MV-4-11 (cell line): ENCODE results near the gene NID1.
"Not testable (repeated sequence)": the region's sequence is repeated elsewhere in the genome, so short reads cannot be mapped to it uniquely, and the experiment has no call there.

Source experiments
- DNase-seq: peaks from one replicate; lab custom pipeline; 2025; lab: John Stamatoyannopoulos, UW

NID1 gene

DNA sequence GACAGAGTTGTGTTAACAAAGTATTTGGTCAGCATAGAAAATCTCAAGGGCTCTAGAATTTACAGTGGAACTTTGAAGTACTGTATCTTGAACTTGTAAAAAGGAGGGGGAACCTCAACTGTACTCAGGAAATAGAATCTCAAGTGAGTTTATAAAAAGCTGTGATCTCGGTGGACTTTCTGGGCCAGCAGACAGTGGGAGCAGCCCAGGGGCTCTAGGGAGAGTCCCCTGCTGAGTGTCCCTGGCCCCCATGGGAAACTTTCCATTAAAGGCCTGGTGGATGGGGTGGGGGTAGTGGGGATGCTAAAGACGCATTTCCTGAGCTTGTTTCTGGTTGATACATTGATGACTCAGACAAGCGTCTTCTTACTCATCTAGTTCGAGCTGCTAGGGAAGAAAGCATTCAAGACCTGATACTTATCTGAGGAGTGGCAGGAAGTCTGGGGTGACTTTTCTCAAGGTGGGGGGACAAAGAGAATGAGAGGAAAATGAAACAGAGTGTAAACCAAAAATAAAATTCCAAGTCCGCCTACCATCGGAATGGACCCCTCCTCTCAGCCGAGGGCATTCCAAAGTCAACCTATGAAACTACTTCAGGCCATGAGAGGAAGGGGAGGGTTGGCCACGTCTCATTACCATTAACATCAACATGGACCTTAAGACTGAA is 65.5 kb downstream of the NID1 start:
- peak; percentile 70 for DNase-seq

DNA sequence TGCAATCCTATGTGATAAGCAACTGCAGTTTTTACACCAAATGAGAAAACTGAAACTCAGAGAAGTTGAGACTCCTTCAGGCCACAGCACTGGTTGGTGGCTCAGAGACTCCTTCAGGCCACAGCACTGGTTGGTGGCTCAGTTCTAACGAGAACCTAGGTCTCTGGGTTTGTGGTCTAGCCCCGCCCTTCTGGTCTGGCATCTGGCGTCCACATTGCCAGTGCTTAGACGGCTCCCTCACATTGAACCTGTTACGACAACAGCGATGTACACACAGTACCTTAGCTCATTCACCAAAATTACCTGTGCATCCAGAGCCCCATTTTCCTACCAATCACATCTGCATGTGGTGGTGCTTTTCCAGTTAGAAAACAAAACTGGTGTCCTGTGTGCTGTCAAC is 66.1 kb downstream of the NID1 start:
- peak; percentile 43 for DNase-seq

DNA sequence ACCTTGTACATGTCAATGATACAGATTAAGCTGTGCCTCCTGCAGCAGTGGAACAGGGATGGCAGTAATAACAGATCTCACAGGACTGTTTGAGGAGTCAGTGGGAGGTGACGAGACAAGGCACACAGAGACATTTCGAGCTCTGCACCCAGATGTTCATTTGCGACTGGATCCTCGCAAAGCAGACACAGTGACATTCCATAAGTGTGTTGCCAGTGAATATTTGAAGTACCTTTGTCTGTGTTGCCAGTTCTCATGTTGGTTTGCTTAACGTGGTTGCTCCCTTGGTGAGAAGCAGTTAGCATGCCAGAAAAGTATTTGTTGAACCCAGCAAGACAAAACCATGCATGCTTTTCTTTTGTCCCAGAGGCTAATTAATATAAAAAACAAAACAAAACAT is 67.0 kb downstream of the NID1 start:
- no peak for DNase-seq

DNA sequence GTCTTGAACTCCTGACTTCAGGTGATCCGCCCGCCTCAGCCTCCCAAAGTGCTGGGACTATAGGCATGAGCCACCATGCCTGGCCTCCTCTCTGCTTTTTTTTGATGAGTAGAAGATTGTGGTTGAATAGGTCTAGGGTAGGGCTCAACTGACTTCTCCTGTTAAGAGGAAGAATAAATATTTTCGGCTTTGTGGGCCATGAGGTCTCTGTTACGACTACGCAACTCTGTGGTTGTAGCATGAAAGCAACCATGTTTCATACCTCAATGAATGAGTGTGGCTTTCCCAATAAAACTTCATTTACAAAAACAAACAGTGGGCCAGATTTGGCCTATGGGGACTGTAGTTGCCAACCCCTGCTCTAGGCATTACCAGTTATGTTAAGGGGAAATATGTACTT is 67.8 kb downstream of the NID1 start:
- DNase-seq, result peak; percentile 95

DNA sequence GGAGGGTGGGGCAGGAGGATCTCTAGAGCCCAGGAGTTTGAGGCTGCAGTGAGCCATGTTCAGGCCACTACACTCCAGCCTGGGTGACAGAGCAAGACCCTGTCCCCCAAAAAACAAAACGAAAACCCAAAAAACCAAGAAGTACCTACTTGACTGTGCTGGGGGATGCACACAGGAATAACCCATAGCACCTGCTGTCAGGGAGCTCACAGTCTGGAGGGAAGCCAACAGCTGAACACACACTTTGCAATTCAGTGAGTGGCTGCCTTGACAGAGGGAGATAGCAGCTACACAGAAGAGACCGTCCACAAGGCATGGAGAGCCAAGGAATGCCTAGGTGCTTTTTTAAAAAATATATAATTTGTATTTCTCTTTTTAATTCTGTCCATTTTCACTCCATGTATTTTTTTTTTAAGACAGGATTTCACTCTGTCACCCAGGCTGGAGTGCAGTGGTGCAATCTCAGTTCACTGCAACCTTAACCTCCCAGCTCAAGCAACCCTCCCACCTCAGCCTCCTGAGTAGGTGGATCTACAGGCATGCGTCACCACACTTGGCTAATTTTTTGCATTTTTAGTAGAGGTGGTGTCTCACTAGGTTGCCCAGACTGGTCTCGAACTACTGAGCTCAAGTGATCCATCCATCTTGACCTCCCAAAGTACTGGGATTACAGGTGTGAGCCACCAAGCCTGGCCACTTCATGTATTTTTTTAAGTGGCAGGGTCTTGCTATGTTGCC is 68.7 kb downstream of the NID1 start:
- no peak for DNase-seq

DNA sequence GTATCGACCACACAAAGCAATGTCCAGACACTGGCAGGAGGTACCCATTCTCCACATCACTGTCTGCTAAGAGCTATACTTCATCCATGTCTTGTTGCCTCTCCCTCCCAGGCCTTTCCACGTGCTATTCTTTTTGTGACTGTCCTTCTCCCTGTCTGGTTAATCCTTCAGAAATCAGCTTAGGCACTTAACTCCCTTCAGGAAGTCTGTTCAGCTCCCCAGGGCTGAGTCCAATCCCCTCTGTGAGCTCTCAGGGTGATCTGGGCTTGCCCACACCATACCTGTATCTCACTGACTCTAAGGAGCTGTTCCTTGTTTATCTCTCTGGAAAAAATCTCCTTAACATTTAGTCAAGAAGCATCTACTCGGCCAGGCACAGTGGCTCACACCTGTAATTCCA is 69.4 kb downstream of the NID1 start:
- no peak for DNase-seq

DNA sequence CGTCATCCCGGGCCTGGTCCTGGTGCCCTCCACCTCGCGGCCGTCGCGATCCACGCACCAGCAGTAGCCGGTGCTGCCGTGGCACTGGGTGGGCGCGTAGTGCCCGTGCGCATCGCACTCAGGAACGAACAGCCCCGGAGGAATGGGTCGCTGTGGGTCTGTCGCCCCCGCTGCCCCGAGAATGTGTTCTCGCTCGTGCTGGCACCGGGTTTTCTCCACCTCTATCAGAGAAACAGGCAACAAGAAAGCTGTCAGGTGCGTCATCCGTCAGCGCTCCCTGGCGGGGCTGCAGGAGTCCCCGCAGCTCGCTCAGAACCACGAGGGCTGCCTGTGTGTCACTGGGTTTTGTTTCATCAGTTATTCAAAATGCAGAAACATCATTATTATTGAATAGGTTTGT is 71.2 kb downstream of the NID1 start:
- DNase-seq, result no peak

DNA sequence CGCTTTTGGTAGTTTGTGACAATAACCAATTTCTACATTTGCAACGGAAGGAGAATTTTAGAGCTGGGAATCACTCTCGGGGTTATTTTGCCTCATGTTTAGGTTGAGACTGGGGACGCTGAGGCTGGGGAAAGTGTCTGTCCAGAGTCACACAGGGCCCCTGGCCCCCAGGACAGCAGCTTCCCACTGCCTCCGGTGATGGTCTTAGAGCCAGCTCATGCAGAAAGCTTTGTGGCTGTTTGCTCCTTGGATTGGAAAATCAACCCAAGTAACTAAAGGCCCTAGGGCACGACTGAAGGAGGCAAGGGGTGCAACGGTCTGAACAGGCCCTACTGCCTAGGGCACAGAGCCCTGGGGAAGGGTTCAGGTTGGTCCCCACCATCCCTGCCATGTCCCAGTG is 72.0 kb downstream of the NID1 start:
- no peak for DNase-seq

DNA sequence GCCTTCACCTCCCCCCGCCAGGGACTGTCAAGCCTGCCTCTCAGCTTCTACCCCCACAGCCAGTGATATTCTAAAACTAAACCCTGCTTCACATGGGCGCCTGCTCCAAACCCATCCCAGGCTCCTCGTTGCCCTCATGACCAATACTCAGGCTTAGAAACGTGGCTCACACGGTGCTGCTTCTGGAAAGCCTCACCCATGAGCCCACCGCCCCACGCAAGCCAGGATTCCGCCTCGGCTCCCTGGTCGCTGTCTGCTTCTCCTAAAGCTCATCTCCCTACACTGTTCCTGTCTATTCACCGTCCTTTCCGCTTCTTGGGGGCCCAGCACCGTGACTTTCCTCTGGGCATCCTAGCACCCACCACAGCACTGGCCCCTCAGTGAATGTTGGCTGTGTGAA is 72.5 kb downstream of the NID1 start:
- no peak for DNase-seq

DNA sequence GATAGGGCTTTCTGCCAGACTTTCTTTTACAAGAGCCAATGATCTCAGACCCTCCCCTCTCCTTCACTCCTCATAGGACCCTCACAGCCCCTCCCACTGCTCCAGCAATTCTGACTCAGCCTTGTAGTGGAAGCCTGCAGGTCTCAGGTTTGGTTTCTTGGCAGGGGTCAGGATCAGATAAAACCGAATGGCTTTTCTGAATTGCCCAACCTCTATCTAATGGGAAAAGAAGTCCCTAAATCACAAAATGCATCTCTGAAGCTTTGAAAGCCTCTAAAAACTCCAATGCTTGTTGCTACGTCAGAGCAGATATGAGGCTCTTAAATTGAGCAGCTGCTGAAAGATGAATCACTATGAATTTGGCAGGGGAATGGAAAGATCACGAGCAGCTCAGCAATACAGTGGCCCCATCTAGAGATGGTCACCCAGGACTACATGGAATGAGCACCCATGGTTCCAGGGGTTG is 74.5 kb downstream of the NID1 start:
- DNase-seq, result no peak

DNA sequence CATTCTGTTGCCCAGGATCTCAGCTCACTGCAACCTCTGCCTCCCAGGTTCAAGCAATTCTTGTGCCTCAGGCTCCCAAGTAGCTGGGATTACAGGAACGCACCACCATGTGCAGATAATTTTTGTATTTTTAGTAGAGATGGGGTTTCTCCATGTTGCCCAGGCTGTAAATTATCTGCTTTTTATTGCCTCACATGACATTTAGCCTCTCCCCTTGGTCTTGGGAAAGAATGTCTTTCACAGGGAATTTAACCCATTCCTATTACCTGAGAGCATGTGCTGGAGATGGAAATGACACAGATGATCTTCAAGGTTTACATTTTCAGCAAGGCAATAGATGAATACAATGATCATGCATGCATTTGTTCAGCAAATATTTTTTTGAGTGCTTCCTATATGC is 75.8 kb downstream of the NID1 start:
- no peak for DNase-seq

DNA sequence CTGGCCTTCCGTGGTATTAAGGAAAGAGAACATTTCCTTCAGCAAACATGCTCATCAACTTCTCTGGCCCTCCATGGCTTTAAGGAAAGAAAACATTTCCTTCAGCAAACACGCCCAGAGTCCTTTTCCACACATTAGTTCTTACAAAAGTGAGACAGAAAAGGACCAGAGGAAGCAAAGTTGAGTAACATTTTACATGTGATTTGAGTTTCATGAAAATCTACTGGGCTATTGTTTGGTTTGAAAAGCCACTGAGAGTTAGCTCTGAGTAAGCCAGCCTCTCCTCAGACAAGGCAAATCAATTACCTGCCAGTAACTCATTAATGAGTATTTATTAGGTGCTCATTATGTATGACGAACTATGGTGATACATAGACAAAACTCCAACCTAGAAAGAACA is 78.0 kb downstream of the NID1 start:
- DNase-seq, result peak; percentile 23

DNA sequence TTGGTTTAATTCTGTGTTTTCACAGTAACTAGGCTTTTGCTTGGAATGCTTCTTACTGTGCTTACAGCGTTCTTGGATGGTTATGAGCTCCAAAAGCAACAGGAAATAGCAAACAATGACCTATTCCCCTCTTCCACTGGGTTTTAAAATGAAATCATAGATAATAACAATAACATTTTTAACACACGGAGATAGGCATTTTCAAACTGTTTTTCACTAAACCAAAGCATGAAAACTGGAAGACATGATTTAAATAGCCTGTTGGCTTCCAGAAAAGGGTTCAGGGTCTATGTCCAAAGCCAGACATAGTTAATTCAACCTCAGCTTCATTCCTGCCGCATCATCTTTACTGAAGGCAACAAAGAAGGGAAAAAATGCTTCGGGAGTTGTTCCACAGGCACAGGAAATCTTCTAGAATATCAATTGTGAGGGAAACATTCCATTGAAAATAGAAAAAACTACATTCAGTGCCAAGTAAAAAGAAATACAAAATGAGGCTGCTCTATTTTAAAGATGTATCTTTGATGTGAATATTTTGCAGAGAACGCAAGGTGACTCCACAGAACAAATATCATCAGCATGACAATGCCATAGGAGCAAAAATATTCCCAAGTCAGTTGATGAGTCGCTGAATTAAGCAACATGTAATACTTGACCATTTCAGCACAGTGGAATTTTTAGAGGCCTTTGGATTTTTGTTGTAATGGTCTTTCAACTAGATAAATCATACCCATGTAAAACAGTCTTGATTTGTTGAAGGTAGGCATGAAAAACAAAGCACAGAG is 80.7 kb downstream of the NID1 start:
- DNase-seq, result no peak

DNA sequence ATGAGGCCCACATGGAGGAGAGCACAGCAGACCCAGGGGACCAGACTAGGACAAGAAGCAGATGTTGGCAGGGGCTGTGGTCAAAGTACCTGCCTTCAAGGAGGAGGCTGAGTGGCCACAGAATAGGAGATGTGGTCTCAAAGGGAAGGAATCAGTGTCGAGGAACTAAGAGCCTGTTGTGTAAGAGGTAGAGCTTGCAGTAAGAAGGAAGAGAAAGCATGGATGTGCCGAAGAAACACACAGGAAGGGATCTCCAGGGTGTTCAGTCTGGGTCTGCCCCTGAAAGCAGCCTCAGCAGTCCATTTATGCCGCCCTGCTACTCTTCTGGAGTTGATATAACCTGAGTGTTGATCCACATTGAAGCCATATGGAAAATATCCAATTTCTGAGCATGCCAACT is 83.9 kb downstream of the NID1 start:
- DNase-seq, result peak; percentile 85

DNA sequence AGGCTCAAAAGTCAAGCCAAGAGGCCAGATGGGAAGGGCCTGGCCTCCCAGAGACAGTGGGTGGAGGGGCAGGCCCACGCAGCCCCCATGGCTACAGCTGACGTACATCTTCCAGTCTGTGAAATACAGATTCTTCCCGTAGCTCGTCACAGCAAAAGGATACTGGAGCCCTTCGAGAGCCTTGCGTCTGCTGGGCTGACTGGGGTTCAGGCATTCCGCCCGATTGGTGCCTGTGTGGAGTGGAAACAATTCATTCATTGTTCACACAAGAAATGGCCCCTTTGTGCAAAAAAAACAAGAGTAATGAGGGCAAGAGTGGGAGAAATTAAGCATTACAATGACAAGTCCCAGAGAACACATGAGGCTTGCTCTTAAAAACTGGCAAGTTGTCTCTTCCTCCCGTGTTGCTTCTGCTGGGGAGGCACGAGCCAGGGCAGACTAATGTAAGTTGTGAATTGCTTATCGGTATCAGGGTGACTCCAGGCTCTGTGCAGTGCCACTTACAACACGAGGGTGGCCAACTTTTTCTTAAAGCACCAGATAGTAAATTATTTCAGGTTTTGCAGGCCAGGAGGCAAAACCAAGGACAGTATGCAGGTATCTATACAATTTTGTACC is 85.1 kb downstream of the NID1 start:
- no peak for DNase-seq

DNA sequence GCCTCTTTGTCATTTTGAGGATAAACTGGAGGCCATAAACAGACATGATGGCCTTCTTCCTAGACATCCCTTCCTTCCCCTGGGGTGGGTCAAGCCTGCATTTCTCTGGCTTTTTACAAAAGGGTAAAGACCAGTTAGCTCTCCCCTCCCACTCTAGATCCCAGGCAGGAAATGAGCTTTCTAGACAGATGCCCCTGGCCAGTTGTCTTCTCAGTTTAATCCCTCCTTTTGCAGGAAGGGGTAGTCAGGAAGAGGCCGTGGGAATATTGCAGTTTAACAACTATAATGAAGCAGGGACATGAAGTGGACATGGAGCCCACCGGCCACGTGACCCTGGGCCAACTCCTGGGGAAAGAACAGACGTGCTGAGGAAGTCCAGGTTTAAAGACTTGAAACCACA is 85.7 kb downstream of the NID1 start:
- DNase-seq, result no peak

DNA sequence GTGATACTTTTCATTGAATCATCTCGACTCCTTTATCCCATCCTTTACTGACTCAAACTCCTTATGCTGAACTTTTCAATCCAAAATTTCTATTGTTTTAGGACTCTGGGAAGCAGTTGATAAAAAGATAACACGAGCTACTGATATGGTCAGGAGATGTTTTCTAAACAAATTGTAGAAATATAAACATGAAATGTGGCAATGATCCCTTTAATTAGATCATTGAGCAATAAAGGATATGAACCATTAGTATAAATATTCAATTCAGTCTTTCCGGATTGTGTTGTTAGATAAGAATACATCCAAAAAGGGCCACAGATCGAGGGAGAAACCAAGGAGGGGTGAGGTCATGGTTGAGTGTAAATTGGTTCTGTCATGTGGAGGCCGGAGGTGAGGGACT is 88.4 kb downstream of the NID1 start:
- DNase-seq, result no peak

DNA sequence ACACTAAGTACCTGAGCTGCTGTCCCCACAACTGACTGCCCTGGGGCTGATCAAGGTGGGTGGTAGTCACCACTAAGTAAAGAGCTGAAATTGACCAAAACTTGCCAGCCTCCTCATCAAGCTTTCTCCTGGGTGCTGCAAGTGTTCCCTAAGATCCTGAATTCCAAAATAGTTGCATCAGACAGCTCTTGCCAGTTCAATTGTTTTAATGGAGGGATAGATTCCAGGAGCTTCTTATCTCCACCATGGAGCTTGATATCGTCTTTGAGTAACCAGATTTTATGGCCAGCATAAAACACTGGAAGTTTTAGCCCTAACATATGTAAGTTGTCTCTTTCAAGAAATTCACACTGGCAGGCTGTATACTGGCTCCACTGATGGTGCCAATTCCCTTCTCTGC is 90.3 kb downstream of the NID1 start:
- DNase-seq, result no peak

DNA sequence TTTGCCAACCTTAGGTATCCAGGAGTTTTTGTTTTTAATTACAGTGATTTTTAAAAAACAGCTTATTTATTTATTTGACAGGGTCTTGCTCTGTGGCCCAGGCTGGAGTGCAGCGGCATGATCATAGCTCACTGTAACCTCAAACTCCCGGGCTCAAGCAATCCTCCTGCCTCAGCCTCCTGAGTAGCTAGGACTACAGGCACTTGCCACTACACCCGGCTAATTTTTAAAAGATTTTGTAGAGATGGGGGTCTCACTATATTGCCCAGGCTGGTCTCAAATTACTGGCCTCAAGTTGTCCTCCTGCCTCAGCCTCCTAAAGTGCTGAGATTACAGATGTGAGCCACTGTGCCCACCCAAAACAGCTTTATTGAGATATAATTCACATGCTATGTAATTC is 92.2 kb downstream of the NID1 start:
- DNase-seq, result not testable (repeated sequence)

DNA sequence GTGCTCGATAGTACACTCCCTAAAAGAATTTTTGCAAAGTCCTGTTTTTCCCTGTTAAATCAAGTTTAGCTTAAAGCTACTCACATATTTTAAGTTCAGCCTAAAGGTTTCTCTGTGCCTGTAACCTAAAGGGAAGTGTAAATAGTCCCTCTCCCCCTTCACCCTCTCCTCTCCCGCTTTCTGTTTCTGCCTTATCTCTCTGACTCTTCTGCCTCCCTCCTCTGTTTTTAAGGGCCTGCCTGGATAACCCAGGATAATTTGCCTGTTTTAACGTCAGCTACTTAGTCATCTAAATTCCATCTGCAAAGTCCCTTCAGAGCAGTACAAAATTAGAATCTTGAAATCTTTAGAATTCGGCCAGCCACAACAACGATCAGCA is 92.6 kb downstream of the NID1 start:
- DNase-seq, result peak; percentile 37

DNA sequence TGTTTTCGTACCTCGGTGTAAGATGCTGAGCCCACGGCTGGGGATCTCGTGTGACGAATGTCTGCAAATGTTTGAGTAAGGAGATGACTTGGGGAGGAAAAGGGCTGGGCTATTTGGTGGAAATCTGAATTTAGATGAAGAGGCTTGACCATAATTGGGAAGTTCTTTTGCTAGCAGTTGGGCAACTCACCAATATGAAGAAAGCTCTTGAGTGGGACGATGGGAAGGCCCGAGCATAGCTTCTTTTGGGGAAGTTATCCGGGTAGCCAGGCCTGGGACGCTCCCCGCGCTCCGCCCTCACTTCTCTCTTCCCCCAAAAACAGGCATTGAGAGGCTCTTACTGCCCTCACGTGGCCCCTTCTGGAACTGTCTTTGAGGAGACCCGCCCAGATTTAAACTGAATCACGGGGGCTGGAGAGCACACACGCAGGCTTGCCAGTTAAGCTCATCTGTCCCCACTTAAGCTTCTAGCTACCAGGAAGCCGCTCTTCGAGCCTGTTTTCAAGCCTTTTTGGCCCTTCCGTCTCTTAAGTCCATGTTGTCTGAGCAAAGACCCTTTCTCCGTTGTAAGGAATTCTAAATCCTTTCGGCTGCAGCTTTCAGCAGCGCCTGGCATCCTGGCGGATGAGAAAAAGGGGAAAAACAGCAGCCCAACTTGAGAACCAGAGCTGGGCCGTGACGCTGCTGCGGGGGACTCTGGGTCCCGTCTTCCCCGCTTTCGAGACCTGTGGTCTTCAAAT is 93.1 kb downstream of the NID1 start:
- DNase-seq, result peak; percentile 99

DNA sequence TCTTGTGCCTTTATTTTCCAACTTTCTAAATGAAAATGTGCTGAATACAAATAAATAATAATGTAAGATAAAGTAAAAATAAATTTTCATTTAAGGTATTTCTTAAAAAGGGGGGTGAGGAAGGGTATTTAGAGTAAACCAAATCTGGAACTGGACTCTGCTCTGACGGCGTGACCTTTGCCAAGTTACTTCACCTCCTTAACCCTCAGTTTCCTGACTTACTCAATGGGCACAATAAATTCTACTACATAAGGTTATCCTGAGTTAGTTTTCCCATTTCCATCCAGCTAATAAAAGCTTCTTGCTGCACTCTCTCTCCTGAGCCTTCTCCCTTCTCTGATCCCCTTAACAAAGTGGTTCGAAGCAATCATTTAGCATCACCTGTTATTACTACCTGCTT is 93.9 kb downstream of the NID1 start:
- no peak for DNase-seq
